Upper lobe of left lung (tissue), 4 donors: ENCODE data around the gene CHD5.

Source experiments
- CTCF ChIP-seq, 6 experiments: fragments of 450-650 bp in 4 of 6; fragments of 200-600 bp in 2 of 6; sonication (generic) in 2 of 6; IDR thresholded peaks; one replicate each; pipeline ENCODE4 v1.5.1; 2016 to 2019; ENCODE audit warnings: antibody characterized with exemption in 6 of 6
- EP300 ChIP-seq, 4 donors: sonication (generic); formaldehyde crosslinking; IDR thresholded peaks; one replicate each; pipeline ENCODE4 v1.5.1; 2017; ENCODE audit warnings: antibody characterized with exemption in 4 of 4, control low read depth in 2 of 4
- POLR2AphosphoS5 ChIP-seq, 2 donors: sonication (generic); formaldehyde crosslinking; IDR thresholded peaks; one replicate each; pipeline ENCODE4 v1.5.1; 2017; ENCODE audit warnings: antibody characterized with exemption in 2 of 2

GRCh38 chr1:6152882-6153281 lies 27.2 kb downstream of the CHD5 start:
- no peak for TF ChIP-seq EP300 (IDR thresholded peaks at IDR 0.05)
- TF ChIP-seq POLR2AphosphoS5 (IDR thresholded peaks at IDR 0.05), result no peak
- no peak for TF ChIP-seq CTCF (IDR thresholded peaks at IDR 0.05)
